HCT116 (cell line): Measurements from ENCODE around the gene SLC25A30. TPM values are rescaled to one million over a fixed set of nuclear protein-coding genes. Genes with fewer than 3 reads are reported as not detected.

Source experiments
- ATAC-seq: fragments of 200-7000 bp; cut with Tn5 transposase; 2 replicates; pipeline ENCODE4 v1.9.1; 2020; ENCODE audit warnings: mild to moderate bottlenecking, moderate library complexity
- BruUV-seq: library from RNA; stranded (reverse); fragments of 400-500 nt; replicated peaks from 2 replicates; lab custom pipeline; 2021; lab: Mats Ljungman, UMichigan
- CTCF ChIA-PET: fragments of 300-600 bp; sonication (Branson Sonifier 250); formaldehyde crosslinking; loops from one replicate; lab custom pipeline; 2021; ENCODE audit warnings: antibody characterized with exemption; lab: Charles Lee
- POLR2A ChIA-PET: fragments of 300-600, 350-600 bp; sonication (Branson Sonifier 250); formaldehyde crosslinking; loops from one replicate; lab custom pipeline; 2021; ENCODE audit warnings: antibody characterized with exemption; lab: Charles Lee
- RAD21 ChIA-PET, 2 experiments: fragments of 300-600 bp; sonication (Branson Sonifier 250); formaldehyde crosslinking; loops; one replicate each; lab custom pipeline; 2023; ENCODE audit warnings: low total read pairs in 2 of 2; ENCODE audit not compliant: uncharacterized antibody in 2 of 2, unreplicated experiment in 2 of 2, low non-redundant PET in 1 of 2; lab: Charles Lee
- DNase-seq: peaks from one replicate; pipeline ENCODE4 v3.0.0-alpha.2; 2010; ENCODE audit warnings: low read depth, low spot score
- H2AFZ ChIP-seq: fragments of 200-600 bp; shearing (Covaris generic), sonication (generic); 2 replicates; pipeline ENCODE4 v1.6.1; 2017; ENCODE audit warnings: low read depth, mixed run types, mixed read lengths, antibody characterized with exemption, low read length; ENCODE audit not compliant: poor library complexity, severe bottlenecking
- H3K27ac ChIP-seq: 2 replicates; pipeline ENCODE4 v1.5.1; 2012; ENCODE audit warnings: low read depth, low read length
- H3K27me3 ChIP-seq: fragments of 200-600 bp; sonication (generic); 2 replicates; pipeline ENCODE4 v1.6.1; 2016; ENCODE audit warnings: mixed run types, low read length, mixed read lengths; ENCODE audit not compliant: insufficient read depth
- H3K36me3 ChIP-seq, 2 experiments: fragments of 200-500 bp in 1 of 2; fragments of 200-600 bp in 1 of 2; sonication (Bioruptor generic) in 1 of 2; sonication (generic) in 1 of 2; 2 replicates each; pipeline versions ENCODE4 v1.5.1 to v1.6.1; 2014 to 2016; ENCODE audit warnings: low read length in 2 of 2, inconsistent platforms in 1 of 2, mixed read lengths in 1 of 2, mixed run types in 1 of 2; ENCODE audit not compliant: insufficient read depth in 2 of 2, control insufficient read depth in 1 of 2
- H3K4me1 ChIP-seq, 2 experiments: fragments of 200-600 bp in 1 of 2; sonication (generic) in 1 of 2; 2 replicates each; pipeline versions ENCODE4 v1.5.1 to v1.6.1; 2012 to 2017; ENCODE audit warnings: low read length in 2 of 2, inconsistent platforms in 1 of 2, mild to moderate bottlenecking in 1 of 2, mixed read lengths in 1 of 2, mixed run types in 1 of 2, moderate library complexity in 1 of 2; ENCODE audit not compliant: insufficient read depth in 2 of 2, control insufficient read depth in 1 of 2
- H3K4me2 ChIP-seq: fragments of 200-600 bp; sonication (generic); 2 replicates; pipeline ENCODE4 v1.6.1; 2017; ENCODE audit warnings: mixed run types, low read length, mixed read lengths
- H3K4me3 ChIP-seq, 2 experiments: fragments of 200-600 bp in 1 of 2; sonication (generic) in 1 of 2; replicated peaks in 1 of 2; 2 replicates each; pipeline ENCODE4 v1.5.1; 2011 to 2016; ENCODE audit warnings: low read length in 2 of 2, control low read depth in 1 of 2, low read depth in 1 of 2, mild to moderate bottlenecking in 1 of 2, mixed read lengths in 1 of 2, mixed run types in 1 of 2
- H3K79me2 ChIP-seq: fragments of 200-600 bp; sonication (generic); 2 replicates; pipeline ENCODE4 v1.6.1; 2017; ENCODE audit warnings: mild to moderate bottlenecking, mixed run types, low read length, moderate library complexity, mixed read lengths; ENCODE audit not compliant: insufficient read depth
- H3K9ac ChIP-seq: fragments of 200-600 bp; sonication (generic); 2 replicates; pipeline ENCODE4 v1.6.1; 2016; ENCODE audit warnings: low read length, mixed read lengths
- H3K9me2 ChIP-seq: fragments of 200-600 bp; sonication (generic), shearing (Covaris generic); 2 replicates; pipeline ENCODE4 v1.6.1; 2017; ENCODE audit warnings: mixed run types, mild to moderate bottlenecking, moderate library complexity; ENCODE audit not compliant: insufficient read depth
- H3K9me3 ChIP-seq, 2 experiments: fragments of 200-500 bp in 1 of 2; fragments of 200-600 bp in 1 of 2; sonication (Bioruptor generic) in 1 of 2; sonication (generic) in 1 of 2; 2 replicates each; pipeline ENCODE4 v1.6.1; 2014 to 2017; ENCODE audit warnings: low read length in 2 of 2, mixed read lengths in 2 of 2, inconsistent platforms in 1 of 2, low read depth in 1 of 2, mild to moderate bottlenecking in 1 of 2, mixed run types in 1 of 2, moderate library complexity in 1 of 2; ENCODE audit not compliant: control insufficient read depth in 1 of 2, insufficient read depth in 1 of 2
- H4K20me1 ChIP-seq: fragments of 200-600 bp; sonication (generic), shearing (Covaris generic); 2 replicates; pipeline ENCODE4 v1.6.1; 2017; ENCODE audit warnings: mixed run types, mild to moderate bottlenecking, moderate library complexity; ENCODE audit not compliant: insufficient read depth
- CBX3 ChIP-seq: IDR thresholded peaks from 2 replicates; pipeline ENCODE4 v1.6.1; 2012; ENCODE audit warnings: low read depth
- CEBPB ChIP-seq: IDR thresholded peaks from 2 replicates; pipeline ENCODE4 v1.6.1; 2012; ENCODE audit warnings: low read depth
- EGR1 ChIP-seq: IDR thresholded peaks from 2 replicates; pipeline ENCODE4 v1.6.1; 2012; ENCODE audit warnings: low read depth
- ELF1 ChIP-seq: IDR thresholded peaks from 2 replicates; pipeline ENCODE4 v1.6.1; 2012; ENCODE audit warnings: low read depth, borderline replicate concordance
- EZH2 ChIP-seq: fragments of 200-600 bp; sonication (generic); IDR thresholded peaks from 2 replicates; pipeline ENCODE4 v1.6.1; 2017; ENCODE audit warnings: antibody characterized with exemption, mixed run types
- EZH2phosphoT487 ChIP-seq: fragments of 200-600 bp; IDR thresholded peaks from 2 replicates; pipeline ENCODE4 v1.6.1; 2018; ENCODE audit warnings: antibody characterized with exemption, borderline replicate concordance
- FOSL1 ChIP-seq: IDR thresholded peaks from 2 replicates; pipeline ENCODE4 v1.6.1; 2012; ENCODE audit warnings: low read depth
- JUND ChIP-seq: IDR thresholded peaks from 2 replicates; pipeline ENCODE4 v1.6.1; 2012
- POLR2AphosphoS5 ChIP-seq: IDR thresholded peaks from 2 replicates; pipeline ENCODE4 v1.6.1; 2011; ENCODE audit warnings: mild to moderate bottlenecking, low read depth, low read length, moderate library complexity
- RAD21 ChIP-seq: IDR thresholded peaks from 2 replicates; pipeline ENCODE4 v1.6.1; 2012; ENCODE audit warnings: low read depth, mild to moderate bottlenecking
- SP1 ChIP-seq: IDR thresholded peaks from 2 replicates; pipeline ENCODE4 v1.6.1; 2012; ENCODE audit warnings: low read depth
- SRF ChIP-seq: IDR thresholded peaks from 2 replicates; pipeline ENCODE4 v1.6.1; 2012; ENCODE audit warnings: low read depth
- YY1 ChIP-seq: IDR thresholded peaks from 2 replicates; pipeline ENCODE4 v1.6.1; 2011; ENCODE audit warnings: low read length, low read depth, moderate library complexity, mild to moderate bottlenecking; ENCODE audit not compliant: insufficient replicate concordance; ENCODE audit errors: extremely low read depth
- ZFX ChIP-seq: fragments of 450-650 bp; IDR thresholded peaks from 2 replicates; pipeline ENCODE4 v1.6.1; 2017
- ZNF274 ChIP-seq: fragments of 200-500 bp; sonication (Bioruptor generic); IDR thresholded peaks from 2 replicates; pipeline ENCODE4 v1.6.1; 2014; ENCODE audit warnings: mild to moderate bottlenecking, low read depth, low read length, inconsistent platforms
- intact Hi-C: fragments of 100-400 bp; cut with micrococcal nuclease; formaldehyde crosslinking; loops from 2 replicates; pipeline ENCODE4 v1.10.0; 2022
- total RNA-seq: library from RNA; stranded (reverse); gene quantifications from one replicate; pipeline ENCODE4 v1.2.1, GENCODE V29; 2021; ENCODE audit not compliant: unreplicated experiment
- TF ChIP-seq, protein P1 (sequence below), 3 experiments: fragments of 200-600 bp in 1 of 3; sonication (generic) in 1 of 3; IDR thresholded peaks in 2 of 3; conservative IDR thresholded peaks in 1 of 3; 2 replicates each; pipeline ENCODE4 v1.5.1; 2012 to 2017; ENCODE audit warnings: low read depth in 2 of 3, low read length in 2 of 3, antibody characterized with exemption in 1 of 3, borderline replicate concordance in 1 of 3, control low read depth in 1 of 3, mild to moderate bottlenecking in 1 of 3, mixed read lengths in 1 of 3, mixed run types in 1 of 3, moderate library complexity in 1 of 3; ENCODE audit not compliant: insufficient read depth in 1 of 3
- TF ChIP-seq, protein P2 (sequence below): IDR thresholded peaks from 2 replicates; pipeline ENCODE4 v1.6.1; 2012; ENCODE audit warnings: low read depth
- TF ChIP-seq, protein P3 (sequence below): IDR thresholded peaks from 2 replicates; pipeline ENCODE4 v1.6.1; 2012
- TF ChIP-seq, protein P4 (sequence below): IDR thresholded peaks from 2 replicates; pipeline ENCODE4 v1.6.1; 2012
- TF ChIP-seq, protein P5 (sequence below): IDR thresholded peaks from 2 replicates; pipeline ENCODE4 v1.6.1; 2011; ENCODE audit warnings: mild to moderate bottlenecking, low read length, moderate library complexity; ENCODE audit not compliant: insufficient replicate concordance; ENCODE audit errors: extremely low read depth

The SLC25A30 gene
- total RNA-seq, 1 experiment from 2014 or later, result 29.2 TPM

DNA sequence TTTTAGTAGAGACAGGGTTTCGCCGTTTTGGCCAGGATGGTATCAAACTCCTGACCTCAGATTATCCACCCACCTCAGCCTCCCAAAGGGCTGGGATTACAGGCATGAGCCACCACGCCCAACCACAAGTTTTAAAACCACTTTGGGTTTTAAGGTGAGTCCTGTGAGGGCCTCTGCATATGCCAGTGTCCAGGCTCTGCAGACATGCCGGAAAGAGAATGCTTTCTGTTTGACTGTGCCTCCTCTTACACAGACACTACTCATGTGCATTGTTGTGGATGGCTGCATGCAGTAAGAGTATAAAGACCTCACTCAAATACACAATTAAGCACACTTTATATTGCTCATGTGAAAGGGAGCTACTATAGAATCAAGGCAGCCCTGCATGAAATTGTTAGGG lies 20.8 kb upstream of the SLC25A30 start:
- Histone ChIP-seq H3K79me2 (no peaks in the 10 kb centered on the region), H3K9me3 (no peaks in the 10 kb centered on the region), H4K20me1 (no peaks in the 10 kb centered on the region), H3K9me2 (no peaks in the 10 kb centered on the region), H3K36me3 (no peaks in the 10 kb centered on the region), H3K27ac (no peak overlapping the region), H3K9ac (no peak overlapping the region), H3K27me3 (no peaks in the 10 kb centered on the region), H3K4me2 (no peak overlapping the region), H2AFZ (no peak overlapping the region), H3K4me3 (no peak overlapping the region), H3K4me1 (peaks cover 0 to 9% of the 10 kb centered on the region in 2 experiments; a peak in 2 of 4 replicates)
- TF ChIP-seq SP1 (no peak), ZFX (no peak), CBX3 (no peak), SRF (no peak), EZH2 (no peak), RAD21 (no peak), YY1 (no peak), EGR1 (no peak), CEBPB (no peak), FOSL1 (no peak), ELF1 (no peak), JUND (no peak), EZH2phosphoT487 (no peak), ZNF274 (no peak), POLR2AphosphoS5 (no peak)
- TF ChIP-seq, protein P1, sequence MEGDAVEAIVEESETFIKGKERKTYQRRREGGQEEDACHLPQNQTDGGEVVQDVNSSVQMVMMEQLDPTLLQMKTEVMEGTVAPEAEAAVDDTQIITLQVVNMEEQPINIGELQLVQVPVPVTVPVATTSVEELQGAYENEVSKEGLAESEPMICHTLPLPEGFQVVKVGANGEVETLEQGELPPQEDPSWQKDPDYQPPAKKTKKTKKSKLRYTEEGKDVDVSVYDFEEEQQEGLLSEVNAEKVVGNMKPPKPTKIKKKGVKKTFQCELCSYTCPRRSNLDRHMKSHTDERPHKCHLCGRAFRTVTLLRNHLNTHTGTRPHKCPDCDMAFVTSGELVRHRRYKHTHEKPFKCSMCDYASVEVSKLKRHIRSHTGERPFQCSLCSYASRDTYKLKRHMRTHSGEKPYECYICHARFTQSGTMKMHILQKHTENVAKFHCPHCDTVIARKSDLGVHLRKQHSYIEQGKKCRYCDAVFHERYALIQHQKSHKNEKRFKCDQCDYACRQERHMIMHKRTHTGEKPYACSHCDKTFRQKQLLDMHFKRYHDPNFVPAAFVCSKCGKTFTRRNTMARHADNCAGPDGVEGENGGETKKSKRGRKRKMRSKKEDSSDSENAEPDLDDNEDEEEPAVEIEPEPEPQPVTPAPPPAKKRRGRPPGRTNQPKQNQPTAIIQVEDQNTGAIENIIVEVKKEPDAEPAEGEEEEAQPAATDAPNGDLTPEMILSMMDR (IDR thresholded peaks at IDR 0.05 in 2 of 3, conservative IDR thresholded peaks at IDR 0.05 in 1 of 3; ENCODE audit: borderline replicate concordance in 1 of 3, insufficient read depth in 1 of 3, low read depth in 2 of 3, low read length in 2 of 3), result no peak
- TF ChIP-seq, protein P2, sequence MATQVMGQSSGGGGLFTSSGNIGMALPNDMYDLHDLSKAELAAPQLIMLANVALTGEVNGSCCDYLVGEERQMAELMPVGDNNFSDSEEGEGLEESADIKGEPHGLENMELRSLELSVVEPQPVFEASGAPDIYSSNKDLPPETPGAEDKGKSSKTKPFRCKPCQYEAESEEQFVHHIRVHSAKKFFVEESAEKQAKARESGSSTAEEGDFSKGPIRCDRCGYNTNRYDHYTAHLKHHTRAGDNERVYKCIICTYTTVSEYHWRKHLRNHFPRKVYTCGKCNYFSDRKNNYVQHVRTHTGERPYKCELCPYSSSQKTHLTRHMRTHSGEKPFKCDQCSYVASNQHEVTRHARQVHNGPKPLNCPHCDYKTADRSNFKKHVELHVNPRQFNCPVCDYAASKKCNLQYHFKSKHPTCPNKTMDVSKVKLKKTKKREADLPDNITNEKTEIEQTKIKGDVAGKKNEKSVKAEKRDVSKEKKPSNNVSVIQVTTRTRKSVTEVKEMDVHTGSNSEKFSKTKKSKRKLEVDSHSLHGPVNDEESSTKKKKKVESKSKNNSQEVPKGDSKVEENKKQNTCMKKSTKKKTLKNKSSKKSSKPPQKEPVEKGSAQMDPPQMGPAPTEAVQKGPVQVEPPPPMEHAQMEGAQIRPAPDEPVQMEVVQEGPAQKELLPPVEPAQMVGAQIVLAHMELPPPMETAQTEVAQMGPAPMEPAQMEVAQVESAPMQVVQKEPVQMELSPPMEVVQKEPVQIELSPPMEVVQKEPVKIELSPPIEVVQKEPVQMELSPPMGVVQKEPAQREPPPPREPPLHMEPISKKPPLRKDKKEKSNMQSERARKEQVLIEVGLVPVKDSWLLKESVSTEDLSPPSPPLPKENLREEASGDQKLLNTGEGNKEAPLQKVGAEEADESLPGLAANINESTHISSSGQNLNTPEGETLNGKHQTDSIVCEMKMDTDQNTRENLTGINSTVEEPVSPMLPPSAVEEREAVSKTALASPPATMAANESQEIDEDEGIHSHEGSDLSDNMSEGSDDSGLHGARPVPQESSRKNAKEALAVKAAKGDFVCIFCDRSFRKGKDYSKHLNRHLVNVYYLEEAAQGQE, result no peak
- TF ChIP-seq, protein P3, sequence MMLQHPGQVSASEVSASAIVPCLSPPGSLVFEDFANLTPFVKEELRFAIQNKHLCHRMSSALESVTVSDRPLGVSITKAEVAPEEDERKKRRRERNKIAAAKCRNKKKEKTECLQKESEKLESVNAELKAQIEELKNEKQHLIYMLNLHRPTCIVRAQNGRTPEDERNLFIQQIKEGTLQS, result no peak
- TF ChIP-seq, protein P4, sequence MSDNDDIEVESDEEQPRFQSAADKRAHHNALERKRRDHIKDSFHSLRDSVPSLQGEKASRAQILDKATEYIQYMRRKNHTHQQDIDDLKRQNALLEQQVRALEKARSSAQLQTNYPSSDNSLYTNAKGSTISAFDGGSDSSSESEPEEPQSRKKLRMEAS, result no peak
- TF ChIP-seq, protein P5, sequence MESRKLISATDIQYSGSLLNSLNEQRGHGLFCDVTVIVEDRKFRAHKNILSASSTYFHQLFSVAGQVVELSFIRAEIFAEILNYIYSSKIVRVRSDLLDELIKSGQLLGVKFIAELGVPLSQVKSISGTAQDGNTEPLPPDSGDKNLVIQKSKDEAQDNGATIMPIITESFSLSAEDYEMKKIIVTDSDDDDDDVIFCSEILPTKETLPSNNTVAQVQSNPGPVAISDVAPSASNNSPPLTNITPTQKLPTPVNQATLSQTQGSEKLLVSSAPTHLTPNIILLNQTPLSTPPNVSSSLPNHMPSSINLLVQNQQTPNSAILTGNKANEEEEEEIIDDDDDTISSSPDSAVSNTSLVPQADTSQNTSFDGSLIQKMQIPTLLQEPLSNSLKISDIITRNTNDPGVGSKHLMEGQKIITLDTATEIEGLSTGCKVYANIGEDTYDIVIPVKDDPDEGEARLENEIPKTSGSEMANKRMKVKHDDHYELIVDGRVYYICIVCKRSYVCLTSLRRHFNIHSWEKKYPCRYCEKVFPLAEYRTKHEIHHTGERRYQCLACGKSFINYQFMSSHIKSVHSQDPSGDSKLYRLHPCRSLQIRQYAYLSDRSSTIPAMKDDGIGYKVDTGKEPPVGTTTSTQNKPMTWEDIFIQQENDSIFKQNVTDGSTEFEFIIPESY, result no peak
- BruUV-seq, result no TSS peak
- ATAC-seq (no peak), DNase-seq (no peak)
- ChIA-PET RAD21 (no interaction called here), CTCF (no interaction called here), POLR2A (interaction anchor here (1.1 kb wide), 1 partner anchor 21 kb away, joined by 3 read pairs; the partner anchor contains the start of gene SLC25A30)
- intact Hi-C loops, result no loop called here
